KMS-11 (cell line): Measurements from ENCODE around the gene CNOT1.

ENCODE experiments used
- H2AFZ ChIP-seq: fragments of 200-600 bp; sonication (generic); 2 replicates; pipeline ENCODE4 v1.6.1; 2016; ENCODE audit warnings: antibody characterized with exemption, mixed run types, low read depth
- H3K27ac ChIP-seq: fragments of 200-600 bp; sonication (generic); 2 replicates; pipeline ENCODE4 v1.6.1; 2016; ENCODE audit warnings: mild to moderate bottlenecking, mixed run types
- H3K27me3 ChIP-seq: fragments of 200-600 bp; sonication (generic); 2 replicates; pipeline ENCODE4 v1.6.1; 2017; ENCODE audit warnings: mild to moderate bottlenecking, low read depth, mixed run types, moderate library complexity; ENCODE audit not compliant: insufficient read depth
- H3K36me3 ChIP-seq: fragments of 200-600 bp; sonication (generic); 2 replicates; pipeline ENCODE4 v1.6.1; 2017; ENCODE audit warnings: mild to moderate bottlenecking, mixed run types; ENCODE audit not compliant: insufficient read depth
- H3K4me1 ChIP-seq: fragments of 200-600 bp; sonication (generic); 2 replicates; pipeline ENCODE4 v1.6.1; 2016; ENCODE audit warnings: mild to moderate bottlenecking, low read depth, mixed run types; ENCODE audit not compliant: poor library complexity, severe bottlenecking
- H3K4me2 ChIP-seq: fragments of 200-600 bp; sonication (generic); 2 replicates; pipeline ENCODE4 v1.7.0; 2016; ENCODE audit warnings: mild to moderate bottlenecking, mixed run types
- H3K4me3 ChIP-seq: fragments of 200-600 bp; sonication (generic); IDR thresholded peaks from 2 replicates; pipeline ENCODE4 v1.6.1; 2017; ENCODE audit warnings: low read depth, low read length, mixed read lengths; ENCODE audit not compliant: insufficient read depth
- H3K79me2 ChIP-seq: fragments of 200-600 bp; sonication (generic); 2 replicates; pipeline ENCODE4 v1.6.1; 2016; ENCODE audit warnings: low read depth, mixed run types; ENCODE audit not compliant: insufficient read depth
- H3K9ac ChIP-seq: fragments of 200-600 bp; sonication (generic); 2 replicates; pipeline ENCODE4 v1.6.1; 2016; ENCODE audit warnings: mild to moderate bottlenecking, mixed run types
- H4K20me1 ChIP-seq: fragments of 200-600 bp; sonication (generic); 2 replicates; pipeline ENCODE4 v1.6.1; 2016; ENCODE audit warnings: mild to moderate bottlenecking, mixed run types; ENCODE audit not compliant: insufficient read depth
- CTCF ChIP-seq: fragments of 200-600 bp; sonication (generic); conservative IDR thresholded peaks from 2 replicates; pipeline ENCODE4 v1.6.1; 2017; ENCODE audit warnings: low read depth, mild to moderate bottlenecking, antibody characterized with exemption, low read length, moderate library complexity, mixed read lengths

Gene CNOT1

GRCh38 chr16:58656899-58657298 lies 27.3 kb upstream of the CNOT1 start:
- H3K27me3 ChIP-seq, result no peaks in the 10 kb centered on the region
- H3K9ac ChIP-seq, result no peak overlapping the region
- H3K4me2 ChIP-seq, result no peak overlapping the region
- H3K4me1 ChIP-seq, result no peaks in the 10 kb centered on the region
- H2AFZ ChIP-seq, result no peak overlapping the region
- H3K27ac ChIP-seq, result no peak overlapping the region
- TF ChIP-seq CTCF, result no peak
- no peaks in the 10 kb centered on the region for H3K79me2 ChIP-seq
- H3K4me3 ChIP-seq, result no peak overlapping the region
- no peaks in the 10 kb centered on the region for H3K36me3 ChIP-seq
- no peaks in the 10 kb centered on the region for H4K20me1 ChIP-seq

- TF ChIP-seq CTCF, result no peak
- H3K36me3 ChIP-seq, result no peaks in the 10 kb centered on the region
- no peak overlapping the region for H3K27ac ChIP-seq
- H3K79me2 ChIP-seq, result no peaks in the 10 kb centered on the region
- no peaks in the 10 kb centered on the region for H4K20me1 ChIP-seq
- H3K4me3 ChIP-seq, result no peak overlapping the region
- no peaks in the 10 kb centered on the region for H3K4me1 ChIP-seq
- H3K27me3 ChIP-seq, result no peaks in the 10 kb centered on the region
- H3K9ac ChIP-seq, result no peak overlapping the region
- H3K4me2 ChIP-seq, result no peak overlapping the region
- no peak overlapping the region for H2AFZ ChIP-seq
Observed at GRCh38 chr16:58655215-58655596, 25.6 kb upstream of the CNOT1 start.

- H3K9ac ChIP-seq, result no peak overlapping the region
- H3K27me3 ChIP-seq, result no peaks in the 10 kb centered on the region
- no peak for TF ChIP-seq CTCF
- H4K20me1 ChIP-seq, result no peaks in the 10 kb centered on the region
- no peak overlapping the region for H3K4me2 ChIP-seq
- no peak overlapping the region for H3K4me3 ChIP-seq
- H3K79me2 ChIP-seq, result no peaks in the 10 kb centered on the region
- no peak overlapping the region for H3K27ac ChIP-seq
- no peaks in the 10 kb centered on the region for H3K4me1 ChIP-seq
- H3K36me3 ChIP-seq, result no peaks in the 10 kb centered on the region
- H2AFZ ChIP-seq, result no peak overlapping the region
Observed at GRCh38 chr16:58654560-58655214, 25.1 kb upstream of the CNOT1 start.

- Histone ChIP-seq H2AFZ (no peak overlapping the region), H3K27me3 (no peaks in the 10 kb centered on the region), H3K4me3 (no peak overlapping the region), H3K27ac (no peak overlapping the region), H3K4me1 (no peaks in the 10 kb centered on the region), H4K20me1 (no peaks in the 10 kb centered on the region), H3K36me3 (no peaks in the 10 kb centered on the region), H3K79me2 (no peaks in the 10 kb centered on the region), H3K4me2 (no peak overlapping the region), H3K9ac (no peak overlapping the region)
- TF ChIP-seq CTCF, result no peak
Observed at GRCh38 chr16:58652741-58653140, 23.1 kb upstream of the CNOT1 start.
